Inflammatory macrophage (primary cell): Measurements from ENCODE around the gene NMNAT2.
"Not testable (repeated sequence)": the region's sequence is repeated elsewhere in the genome, so short reads cannot be mapped to it uniquely, and the experiment has no call there.

Experiments
- DNase-seq, 2 donors: peaks; one replicate each; pipeline ENCODE4 v3.0.0-alpha.2; 2020 to 2022

NMNAT2 gene

DNA sequence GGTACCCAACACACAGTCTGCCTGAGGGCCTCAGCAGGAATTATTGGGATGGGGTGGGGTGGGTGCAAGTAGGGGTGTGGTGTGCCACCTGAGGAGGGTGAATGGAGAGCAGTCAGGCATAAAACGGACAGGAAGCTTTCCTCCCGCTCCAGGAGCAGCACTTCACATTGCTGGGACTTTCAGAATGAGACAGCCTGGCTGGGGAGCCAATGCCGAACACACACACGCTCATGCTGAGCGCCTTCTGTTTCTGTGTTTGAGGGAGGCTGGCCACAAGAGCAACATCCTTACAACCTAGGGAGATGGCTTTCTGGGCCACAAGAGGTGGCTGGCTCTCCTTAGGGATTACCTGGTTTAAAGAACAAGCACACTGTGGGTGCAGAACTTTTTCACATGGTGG is 134.1 kb downstream of the NMNAT2 start:
- no peak for DNase-seq

DNA sequence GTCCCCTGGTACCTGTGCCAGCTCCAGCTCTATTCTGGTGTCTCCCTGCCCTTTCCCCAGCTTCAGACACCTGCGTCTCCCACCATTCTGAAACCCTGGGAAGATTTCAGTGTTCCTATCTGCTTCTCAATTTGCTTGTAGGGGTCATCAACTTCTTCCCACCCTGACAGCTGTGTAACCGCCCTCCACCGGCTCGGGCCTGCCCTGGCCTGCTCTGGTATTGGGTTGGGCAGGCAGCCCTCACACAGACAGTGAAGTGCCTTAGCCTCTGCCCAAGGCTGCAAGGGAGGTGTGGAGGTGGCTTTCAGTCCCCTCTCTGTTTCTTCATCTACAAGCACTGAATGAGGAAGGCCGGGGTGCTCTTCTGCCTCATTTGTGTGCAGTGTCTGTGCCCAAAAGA is 134.9 kb downstream of the NMNAT2 start:
- DNase-seq = no peak

DNA sequence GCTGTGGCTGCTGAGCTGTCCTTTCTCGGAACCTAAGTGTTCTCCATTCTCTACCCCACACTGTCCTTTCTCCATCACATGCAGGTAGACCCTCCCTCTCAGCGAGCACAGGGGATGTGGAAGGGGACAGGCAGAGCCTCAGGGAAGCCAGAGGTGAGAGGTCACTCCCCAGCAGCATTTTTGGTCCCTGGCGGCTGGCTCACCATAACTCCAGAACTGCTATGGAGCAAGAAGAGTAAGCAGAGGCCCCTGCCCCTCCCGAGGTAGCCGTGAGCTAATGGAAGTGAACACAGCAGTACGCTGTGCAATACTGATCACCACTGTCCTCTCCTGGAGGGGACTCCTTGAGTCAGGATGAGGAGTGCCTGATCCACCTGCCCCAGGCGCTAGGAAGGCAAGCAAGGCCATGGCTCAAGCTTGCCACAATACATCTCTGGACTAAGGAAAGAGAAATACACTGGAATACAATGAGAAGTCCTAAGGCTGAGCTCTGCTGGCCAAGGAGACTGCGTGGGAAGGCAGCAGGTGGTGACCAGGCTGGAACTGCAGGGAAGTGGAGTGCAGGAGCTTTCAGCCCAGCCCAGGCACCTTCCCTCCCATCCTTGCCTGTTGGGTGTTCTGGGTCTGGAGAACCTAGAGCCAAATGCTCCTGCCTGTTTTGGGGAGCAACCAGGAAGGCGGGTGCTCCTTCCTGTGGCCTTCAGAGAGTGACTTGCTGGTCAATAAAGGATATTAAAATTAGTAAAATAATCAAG is 135.9 kb downstream of the NMNAT2 start:
- DNase-seq = no peak

DNA sequence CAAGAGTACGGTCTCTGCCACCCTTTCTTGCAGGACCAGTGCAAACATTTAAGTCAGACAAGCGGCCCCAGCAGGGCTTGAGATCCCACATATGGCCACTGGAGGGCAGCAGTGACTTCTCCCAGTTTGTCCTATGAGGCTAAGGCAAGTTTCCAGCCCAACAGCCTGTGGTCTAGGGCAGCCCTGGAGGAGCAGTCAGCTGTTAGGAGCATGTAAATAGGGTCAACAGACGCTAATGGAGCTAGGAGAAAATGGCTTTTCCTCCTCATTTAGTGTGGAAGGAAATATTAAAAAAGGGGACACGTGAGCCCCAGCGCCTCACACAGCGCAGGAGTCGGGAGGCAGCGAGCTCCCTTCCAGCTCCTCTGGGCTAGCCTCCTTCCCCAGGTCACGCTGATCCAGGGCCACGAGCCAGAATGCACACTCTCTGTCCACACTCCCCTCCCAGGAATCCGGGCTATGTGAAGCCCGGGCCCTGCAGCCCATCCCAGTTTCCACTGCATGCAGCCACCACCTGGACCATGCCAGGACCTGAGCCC is 136.6 kb downstream of the NMNAT2 start:
- peak; percentile 88 to 90 for DNase-seq

DNA sequence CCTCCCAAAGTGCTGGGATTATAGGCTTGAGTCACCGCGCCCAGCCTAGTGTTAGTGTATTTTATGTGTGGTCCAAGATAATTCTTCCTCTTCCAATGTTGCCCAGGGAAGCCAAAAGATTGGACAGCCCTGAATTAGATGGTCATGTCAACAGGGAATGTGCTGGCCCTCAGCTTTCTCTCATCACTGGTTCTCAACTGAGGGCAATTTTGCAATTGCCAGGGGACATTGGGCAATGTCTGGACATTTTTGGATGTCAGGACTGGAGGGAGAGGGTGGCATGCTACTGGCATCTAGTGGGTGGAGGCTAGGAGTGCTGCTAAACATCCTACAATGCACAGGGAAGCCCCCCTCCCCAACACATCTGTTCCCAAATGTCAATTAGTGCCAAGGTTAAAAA is 137.1 kb downstream of the NMNAT2 start:
- peak; percentile 54 to 63 for DNase-seq

DNA sequence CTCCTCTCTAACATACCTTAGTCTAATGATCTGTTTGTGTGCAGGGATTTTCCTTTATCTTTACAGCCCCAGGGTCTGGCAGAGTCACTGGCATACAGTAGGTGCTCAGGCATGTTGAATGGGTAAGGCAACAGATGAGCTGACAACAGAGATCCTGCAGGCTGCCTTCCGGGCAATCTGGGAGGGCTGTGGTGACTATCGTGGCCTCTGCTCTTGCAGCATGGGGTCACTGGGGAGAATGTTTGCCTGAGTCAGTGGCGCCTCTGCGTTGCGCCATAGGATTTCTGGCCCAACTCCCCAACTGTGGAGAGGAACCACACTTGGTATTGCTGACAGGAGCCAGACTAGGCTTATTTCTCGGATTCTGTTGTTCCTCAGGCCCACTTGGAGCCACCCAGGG is 138.3 kb downstream of the NMNAT2 start:
- DNase-seq = peak; percentile 93 to 95

DNA sequence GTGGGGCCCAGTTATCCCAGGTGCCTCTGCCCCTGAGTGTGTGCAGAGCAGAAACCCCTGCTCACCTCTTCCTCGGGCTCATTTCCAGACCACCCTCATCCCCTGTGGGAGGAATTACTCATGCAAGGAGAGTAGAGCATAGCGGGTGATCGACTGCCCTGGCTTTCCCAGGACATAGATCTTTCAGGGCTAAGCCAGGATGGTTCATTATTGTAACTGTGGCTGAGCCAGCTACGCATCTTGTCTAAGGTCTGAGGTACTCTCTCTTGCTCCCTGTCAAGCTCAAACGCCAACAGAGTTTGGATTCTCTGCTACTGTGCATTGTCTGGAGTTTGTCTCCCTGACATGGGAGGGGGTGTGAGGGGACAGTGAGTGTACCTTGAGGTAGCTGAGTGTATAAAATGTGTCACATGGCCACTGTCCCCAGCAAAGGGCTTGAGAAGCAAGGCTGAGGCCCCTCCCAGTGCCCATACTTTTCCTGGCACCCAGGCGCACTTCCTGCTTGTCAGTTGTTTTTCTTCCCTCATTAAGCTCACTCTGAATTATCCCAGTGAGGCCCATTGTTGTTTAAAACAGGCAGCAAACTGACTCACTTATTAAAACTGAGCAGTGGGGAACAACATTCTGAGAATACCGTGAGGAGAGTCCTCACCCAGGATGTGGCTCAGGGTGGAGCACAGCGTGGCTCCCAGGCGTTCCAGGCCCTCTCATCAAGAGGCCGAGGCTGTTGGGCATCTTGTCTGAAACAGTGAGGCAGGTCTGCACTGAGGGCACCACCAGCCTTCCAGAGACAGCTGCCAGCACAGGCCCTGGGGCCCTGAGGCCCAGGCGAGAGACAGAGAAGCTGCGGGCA is 139.2 kb downstream of the NMNAT2 start:
- DNase-seq = peak; percentile 10 to 29

DNA sequence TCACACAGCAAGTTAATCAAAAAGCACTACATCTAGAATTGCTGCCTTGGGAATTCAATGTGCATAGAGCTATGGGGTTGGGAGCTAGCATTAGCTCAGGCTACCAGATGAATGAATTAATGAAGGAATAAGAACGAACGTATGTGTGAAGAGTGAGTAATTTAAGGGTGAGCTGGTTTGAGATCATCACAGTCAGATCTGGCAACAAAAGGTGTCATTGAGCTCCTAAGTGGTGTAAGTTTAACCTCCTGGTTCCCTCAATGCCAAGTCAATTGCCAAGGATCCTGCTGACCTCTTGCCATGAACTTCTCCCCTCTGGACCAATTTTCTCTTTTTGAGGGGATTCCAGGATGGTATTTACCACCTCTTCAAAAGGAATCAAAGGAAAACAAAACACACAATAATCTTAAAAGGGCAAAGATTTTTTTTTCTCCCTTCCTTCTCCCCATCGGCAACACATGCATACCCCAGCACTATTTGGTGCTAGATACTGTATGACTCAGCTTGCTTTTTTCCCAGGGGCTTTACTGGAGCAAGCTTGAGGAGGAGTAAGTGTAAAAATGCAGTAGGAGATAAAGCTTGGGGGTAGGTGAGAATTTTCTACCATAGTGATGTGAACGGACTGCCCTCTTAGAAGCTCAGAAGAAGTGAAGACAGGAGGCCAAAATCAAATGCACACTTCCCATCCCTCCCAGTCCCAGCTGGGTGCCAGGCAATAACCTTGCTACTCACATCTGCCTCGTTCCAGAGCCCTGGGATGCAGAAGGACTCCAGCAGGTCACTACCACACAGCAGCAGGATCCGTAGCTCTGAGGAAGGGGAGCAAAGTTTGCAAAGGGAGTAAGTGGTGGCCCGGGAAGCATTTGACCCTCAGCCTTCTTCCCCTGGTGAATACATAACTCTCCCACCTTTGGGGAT is 140.1 kb downstream of the NMNAT2 start:
- no peak for DNase-seq

DNA sequence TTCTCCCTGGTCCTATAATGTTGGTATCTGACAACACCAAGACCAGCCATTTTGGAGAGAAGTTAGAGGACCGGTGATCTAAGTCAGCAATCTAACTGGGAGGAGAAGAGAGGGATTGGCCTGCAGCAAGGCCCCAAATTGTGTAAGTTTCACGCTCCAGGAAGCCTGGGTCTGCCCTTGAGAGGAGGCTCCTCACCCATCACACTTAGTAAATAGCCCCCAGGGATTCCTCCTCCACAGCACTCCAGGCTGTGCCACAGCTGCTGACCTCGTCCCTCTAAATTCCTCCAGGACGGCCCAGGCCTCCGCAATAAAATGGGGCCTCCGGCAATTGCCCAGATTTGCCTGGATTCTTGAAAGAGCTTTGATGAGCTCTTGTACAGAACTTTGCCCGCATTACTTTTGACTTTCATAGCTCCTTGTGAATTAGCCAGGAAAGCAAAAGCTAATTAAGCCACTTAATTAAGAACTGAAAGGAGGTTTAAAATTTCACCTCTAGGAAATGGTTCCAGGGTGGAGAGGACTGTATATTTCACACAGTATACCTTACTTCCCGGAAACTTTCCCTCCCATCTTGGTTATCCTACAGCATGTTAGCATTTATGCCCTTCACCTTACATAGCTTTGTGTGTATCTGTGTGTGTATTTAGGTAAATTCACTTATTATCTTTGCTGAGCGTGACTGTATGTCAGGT is 141.6 kb downstream of the NMNAT2 start:
- DNase-seq = no peak

DNA sequence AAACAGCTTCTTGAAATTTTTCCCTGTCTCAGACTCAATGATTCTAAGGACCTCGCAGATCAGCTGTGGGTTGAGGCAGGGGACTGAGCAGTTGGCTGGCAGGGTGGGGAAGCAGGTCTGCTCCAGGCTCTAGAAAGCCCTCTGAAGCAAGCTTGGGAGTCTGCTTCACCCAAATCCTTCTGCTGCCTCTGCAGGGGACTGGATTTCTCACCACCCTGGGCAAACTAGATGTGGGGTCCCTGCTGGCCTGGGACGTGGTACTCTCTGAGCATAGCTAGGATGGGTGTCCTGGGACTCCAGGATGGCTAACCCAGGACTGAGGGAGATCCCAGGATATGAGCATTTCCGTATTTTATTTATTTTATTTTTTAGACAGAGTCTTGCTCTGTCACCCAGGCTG is 142.9 kb downstream of the NMNAT2 start:
- no peak for DNase-seq

DNA sequence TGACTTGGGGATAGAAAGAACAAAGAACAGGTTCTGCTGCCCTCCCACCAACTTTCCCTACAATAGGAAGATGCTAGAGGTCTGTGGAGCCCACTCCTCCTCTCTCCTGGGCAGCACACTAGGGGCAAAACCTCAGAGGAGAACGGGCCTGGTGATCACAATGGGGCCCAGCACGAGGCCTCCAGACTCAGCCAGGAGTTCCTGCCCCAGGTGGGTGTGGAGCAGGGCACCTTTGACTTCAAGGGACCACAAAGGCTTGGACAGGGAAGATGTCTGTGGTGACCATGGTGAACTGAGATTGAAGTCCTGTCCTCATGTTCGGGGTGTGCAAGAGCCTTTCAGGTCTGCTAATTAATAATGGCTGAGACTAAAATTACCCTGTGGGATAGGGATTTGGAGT is 143.3 kb downstream of the NMNAT2 start:
- no peak for DNase-seq

DNA sequence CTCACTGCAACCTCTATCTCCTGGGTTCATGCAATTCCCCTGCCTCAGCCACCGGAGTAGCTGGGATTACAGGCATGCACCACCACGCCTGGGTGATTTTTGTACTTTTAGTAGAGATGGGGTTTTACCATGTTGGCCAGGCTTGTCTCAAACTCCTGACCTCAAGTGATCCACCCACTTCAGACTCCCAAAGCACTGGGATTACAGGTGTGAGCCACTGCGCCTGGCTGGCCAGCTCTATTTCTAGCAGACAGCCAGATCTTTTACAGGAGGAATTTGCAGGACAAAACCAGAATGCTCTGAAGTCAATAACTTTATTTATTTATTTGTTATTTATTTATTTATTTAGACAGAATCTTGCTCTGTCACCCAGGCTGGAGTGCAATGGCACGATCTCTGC is 144.2 kb downstream of the NMNAT2 start:
- not testable (repeated sequence) for DNase-seq

DNA sequence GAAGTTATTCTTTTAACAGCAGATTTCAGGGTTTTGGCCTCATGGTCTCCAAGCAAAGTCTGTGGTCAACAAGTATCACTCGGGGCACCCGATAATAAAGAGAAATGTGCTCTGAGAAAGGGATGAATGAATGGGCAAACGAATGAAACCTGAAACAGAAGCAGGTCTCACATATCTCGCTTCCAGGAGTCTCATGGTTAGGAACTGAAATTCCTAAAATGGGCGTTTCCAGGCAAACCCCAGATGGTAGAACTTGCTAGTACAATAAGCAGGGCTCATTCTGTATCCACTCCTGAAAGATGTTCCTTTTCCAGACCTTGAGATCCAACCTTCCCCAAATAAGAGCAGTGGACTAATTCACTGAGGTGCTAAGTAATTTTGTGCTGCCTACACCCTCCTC is 144.9 kb downstream of the NMNAT2 start:
- no peak for DNase-seq

DNA sequence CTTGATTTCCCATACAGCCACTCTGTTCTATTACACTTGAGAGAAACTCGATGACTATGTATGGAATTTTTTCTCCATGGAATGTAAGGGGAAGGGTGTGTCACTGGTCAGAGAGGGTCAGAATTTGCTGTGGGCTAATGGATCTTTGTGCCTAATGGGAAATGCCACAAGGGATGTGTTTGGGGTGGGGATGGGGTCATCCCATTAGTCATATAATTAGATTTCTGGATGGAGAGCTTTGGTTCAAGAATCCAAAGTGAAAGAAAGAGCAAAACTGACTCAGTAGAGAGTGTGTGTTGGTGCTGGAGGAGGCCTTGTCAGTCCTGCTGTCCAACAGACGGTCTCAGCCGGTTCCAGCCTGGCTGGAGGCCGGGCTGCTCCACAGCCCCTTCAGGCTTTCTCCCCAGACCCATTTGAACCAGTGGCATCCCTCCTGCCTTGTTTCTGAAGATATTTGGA is 145.8 kb downstream of the NMNAT2 start:
- no peak for DNase-seq

DNA sequence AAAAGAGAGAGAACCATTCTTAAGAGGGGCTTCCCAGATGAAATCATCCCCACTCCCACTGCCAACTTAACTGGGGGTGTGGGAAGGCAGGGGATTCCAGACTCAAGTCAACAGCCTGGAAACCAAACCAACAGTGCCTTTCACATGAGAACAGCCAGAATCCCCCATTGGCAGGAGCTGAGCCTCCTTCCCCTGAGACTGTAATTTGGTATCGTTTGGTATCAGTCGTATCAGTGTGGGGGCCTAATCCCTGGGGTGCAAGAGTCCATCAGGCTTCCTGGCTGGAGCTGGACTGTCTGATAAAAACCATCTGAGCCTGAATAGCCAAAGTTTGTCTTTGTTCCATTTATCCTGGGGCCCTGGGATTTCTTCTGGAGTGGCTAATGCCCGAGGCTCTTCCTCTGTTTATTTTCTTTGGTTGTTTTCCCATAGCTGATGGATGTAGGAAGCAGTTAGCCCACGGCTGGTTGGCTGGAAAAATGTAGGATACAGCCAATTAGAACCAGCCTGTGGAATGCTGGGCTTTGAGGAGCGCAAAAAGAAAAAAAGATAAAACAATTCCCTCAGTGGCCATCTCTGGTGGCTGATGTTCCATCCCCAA is 147.5 kb downstream of the NMNAT2 start:
- no peak for DNase-seq

DNA sequence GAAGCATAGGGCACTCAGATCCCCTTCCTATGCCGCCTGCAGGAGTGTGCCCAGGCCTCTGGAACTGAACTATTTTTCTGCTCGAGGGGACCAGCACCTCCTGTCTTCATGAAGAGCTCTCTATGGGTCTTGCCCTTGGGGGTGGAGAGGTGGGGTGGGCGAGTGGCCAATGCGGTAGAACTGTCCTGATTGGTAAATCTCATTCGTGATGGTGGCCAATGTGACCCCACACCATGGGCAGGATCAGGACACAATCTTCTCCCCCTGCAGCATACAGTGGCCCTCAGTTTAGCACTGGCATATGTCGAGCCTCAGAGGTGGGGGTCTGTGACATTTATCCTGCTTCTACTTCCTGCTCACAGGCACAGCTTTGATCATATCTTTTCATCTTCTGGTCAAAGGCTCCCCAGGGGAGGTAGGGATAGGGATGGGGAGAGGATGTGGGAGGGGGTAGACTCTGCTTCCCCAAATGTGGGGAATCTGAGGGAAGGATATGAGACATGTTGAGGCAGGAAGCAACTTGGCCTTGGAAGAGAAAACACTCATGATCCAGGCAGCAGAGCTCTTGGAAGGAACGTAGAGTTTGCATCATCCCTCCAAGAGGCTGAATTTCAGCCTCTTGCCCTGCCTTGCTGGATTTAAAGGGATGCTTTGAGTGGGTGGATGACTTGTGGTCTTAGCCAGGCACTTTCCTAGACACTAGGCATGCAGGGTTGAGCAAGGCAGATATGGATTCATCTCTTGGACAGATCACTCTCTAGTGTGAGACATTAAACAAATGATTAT is 150.3 kb downstream of the NMNAT2 start:
- DNase-seq = peak in 1 of 2 donors; percentile 10

DNA sequence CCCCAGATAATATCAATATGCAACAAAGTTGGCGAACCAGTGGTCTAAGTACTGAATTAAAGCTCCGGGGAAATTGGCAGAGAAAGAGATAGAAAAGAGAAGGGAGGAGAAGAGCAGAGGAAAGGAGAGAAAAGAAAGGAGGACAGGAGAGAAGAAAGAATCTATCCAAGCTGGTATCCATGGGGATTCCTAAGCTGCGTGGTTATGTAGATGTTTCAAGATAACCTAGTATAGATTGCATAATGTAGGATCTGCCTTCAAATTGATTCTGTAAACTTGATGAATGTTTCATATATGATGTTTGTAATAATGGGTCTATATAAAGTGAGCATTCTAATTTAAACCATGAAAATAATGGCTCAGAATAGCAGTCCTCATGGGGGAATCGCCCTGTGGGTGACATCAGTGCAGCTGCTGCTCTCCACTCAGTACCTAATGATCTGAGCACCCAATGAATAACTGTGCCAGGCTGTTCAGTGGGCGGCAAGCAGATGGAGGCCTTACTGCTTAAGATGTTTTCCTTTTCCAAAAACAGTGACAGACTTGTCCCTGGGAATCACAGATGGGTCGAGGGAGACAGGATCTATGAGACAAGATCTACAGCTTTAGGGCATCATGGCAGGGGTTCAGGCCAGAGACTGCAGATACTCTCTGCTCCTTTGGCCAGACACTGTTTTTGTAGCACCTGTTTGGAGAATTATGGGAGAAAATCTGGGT is 154.1 kb downstream of the NMNAT2 start:
- DNase-seq = no peak

DNA sequence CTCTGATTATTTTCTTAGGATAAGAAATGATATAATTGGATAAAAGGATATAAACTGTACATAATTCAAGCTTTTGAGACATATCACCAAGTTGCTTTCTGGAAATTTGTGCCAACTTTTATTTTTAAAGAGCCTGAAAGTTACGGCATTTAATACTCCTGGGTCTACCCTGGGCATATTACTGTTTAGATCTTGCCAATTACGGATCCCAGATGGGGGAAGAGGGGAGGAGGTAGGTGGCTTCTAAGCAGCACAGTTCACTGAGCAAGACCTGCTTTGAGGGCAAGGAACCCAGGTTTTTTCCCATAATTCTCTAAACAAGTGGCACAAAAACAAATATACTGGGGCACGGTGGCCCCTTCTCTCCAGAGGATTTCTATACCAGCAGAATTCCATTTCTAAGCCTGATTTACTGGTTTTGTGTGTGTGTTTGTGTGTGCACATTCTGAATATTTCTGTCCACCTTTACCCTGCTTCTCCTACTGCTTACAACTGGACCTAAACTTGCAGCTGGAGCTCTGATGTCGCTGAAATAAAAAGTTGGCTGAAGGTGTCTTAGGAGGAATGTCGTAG is 155.5 kb downstream of the NMNAT2 start:
- DNase-seq = no peak

DNA sequence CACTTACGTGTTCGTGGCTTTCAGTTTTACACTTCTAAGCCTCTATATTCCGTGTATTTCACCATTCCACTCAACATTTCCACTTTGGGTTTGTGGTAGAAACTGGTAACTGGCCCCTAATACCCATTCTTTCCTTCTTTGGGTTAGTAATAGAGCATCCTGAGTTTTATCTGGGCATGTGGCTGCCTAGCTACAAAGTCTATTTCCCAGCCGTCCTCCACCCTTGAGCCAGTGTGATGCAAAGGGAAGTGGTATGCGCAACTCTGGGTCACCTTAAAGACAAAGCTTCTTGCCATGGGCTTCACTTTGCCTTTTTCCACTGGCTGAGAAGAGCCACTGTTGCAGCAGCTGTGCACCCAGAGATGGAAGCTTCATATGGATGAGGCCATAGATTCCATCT is 158.3 kb downstream of the NMNAT2 start:
- DNase-seq = no peak

DNA sequence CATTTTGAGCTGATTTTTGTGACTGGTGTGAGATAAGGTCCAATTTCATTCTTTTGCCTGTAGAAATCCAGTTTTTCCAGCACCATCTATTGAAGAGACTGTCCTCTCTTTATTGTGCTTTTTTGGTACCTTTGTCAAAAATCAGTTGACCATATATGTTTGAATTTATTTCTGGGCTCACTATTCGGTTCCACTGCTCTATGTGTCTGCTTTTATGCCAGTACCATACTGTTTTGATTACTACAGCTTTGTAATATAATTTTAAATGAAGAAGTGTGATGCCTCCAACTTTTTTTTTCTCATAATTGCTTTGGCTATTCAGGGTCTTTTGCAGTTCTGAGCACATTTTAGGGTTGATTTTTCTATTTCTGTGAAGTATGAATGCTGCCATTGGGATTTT is 163.1 kb downstream of the NMNAT2 start:
- DNase-seq = no peak
